Neutrophil (primary cell): Measurements from ENCODE around the gene GUCY1A1.

Experiments used
- H3K27ac ChIP-seq: fragments of 200-600 bp; sonication (generic); 2 replicates; pipeline ENCODE4 v1.5.1; 2016; ENCODE audit warnings: mild to moderate bottlenecking, moderate library complexity
- H3K27me3 ChIP-seq: fragments of 200-600 bp; sonication (generic); 2 replicates; pipeline ENCODE4 v1.6.0; 2016; ENCODE audit warnings: mild to moderate bottlenecking
- H3K36me3 ChIP-seq: fragments of 200-600 bp; sonication (generic); 2 replicates; pipeline ENCODE4 v1.5.1; 2017
- H3K4me1 ChIP-seq, 2 experiments: fragments of 200-600 bp in 1 of 2; sonication (generic) in 1 of 2; 1 replicate in 1 of 2; 2 replicates in 1 of 2; pipeline versions ENCODE4 v1.5.1 to v1.6.1; 2013 to 2016; ENCODE audit warnings: low read depth in 1 of 2, low read length in 1 of 2, mild to moderate bottlenecking in 1 of 2, moderate library complexity in 1 of 2; ENCODE audit not compliant: control insufficient read depth in 1 of 2, insufficient read depth in 1 of 2
- H3K4me3 ChIP-seq, 2 experiments: fragments of 200-600 bp in 1 of 2; sonication (generic) in 1 of 2; 1 replicate in 1 of 2; 2 replicates in 1 of 2; pipeline ENCODE4 v1.5.1; 2013 to 2016; ENCODE audit warnings: low read depth in 1 of 2, low read length in 1 of 2, mild to moderate bottlenecking in 1 of 2, moderate library complexity in 1 of 2
- H3K9me3 ChIP-seq: fragments of 200-600 bp; sonication (generic); 2 replicates; pipeline ENCODE4 v1.5.1; 2016
- TF ChIP-seq, protein P1 (sequence below): fragments of 200-600 bp; sonication (generic); IDR thresholded peaks from 2 replicates; pipeline ENCODE4 v1.5.1; 2016; ENCODE audit warnings: antibody characterized with exemption

GUCY1A1 gene

DNA sequence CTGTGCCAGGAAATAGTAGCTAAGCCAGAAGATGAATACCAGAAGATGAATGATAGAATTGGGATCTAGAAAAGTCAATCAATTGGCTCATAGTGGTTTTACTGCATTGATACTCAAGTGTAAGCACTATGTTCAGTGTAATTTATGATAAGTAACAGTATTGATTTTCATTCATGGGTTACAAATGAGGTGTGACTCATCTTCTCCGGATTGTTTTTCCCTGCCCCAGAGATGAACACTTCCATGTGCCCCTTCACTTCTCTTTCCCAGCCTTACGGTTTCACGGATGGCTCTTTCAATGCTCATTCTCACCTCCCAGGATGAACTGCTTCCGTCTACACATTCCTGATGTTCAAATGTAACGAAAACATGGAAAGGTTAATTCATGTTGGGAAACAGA is 82.4 kb downstream of the GUCY1A1 start:
- no peak overlapping the region for H3K4me3 ChIP-seq
- no peaks in the 10 kb centered on the region for H3K36me3 ChIP-seq
- no peaks in the 10 kb centered on the region for H3K27me3 ChIP-seq
- H3K9me3 ChIP-seq = no peaks in the 10 kb centered on the region
- H3K4me1 ChIP-seq = no peaks in the 10 kb centered on the region
- TF ChIP-seq, protein P1, sequence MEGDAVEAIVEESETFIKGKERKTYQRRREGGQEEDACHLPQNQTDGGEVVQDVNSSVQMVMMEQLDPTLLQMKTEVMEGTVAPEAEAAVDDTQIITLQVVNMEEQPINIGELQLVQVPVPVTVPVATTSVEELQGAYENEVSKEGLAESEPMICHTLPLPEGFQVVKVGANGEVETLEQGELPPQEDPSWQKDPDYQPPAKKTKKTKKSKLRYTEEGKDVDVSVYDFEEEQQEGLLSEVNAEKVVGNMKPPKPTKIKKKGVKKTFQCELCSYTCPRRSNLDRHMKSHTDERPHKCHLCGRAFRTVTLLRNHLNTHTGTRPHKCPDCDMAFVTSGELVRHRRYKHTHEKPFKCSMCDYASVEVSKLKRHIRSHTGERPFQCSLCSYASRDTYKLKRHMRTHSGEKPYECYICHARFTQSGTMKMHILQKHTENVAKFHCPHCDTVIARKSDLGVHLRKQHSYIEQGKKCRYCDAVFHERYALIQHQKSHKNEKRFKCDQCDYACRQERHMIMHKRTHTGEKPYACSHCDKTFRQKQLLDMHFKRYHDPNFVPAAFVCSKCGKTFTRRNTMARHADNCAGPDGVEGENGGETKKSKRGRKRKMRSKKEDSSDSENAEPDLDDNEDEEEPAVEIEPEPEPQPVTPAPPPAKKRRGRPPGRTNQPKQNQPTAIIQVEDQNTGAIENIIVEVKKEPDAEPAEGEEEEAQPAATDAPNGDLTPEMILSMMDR = no peak
- no peak overlapping the region for H3K27ac ChIP-seq

DNA sequence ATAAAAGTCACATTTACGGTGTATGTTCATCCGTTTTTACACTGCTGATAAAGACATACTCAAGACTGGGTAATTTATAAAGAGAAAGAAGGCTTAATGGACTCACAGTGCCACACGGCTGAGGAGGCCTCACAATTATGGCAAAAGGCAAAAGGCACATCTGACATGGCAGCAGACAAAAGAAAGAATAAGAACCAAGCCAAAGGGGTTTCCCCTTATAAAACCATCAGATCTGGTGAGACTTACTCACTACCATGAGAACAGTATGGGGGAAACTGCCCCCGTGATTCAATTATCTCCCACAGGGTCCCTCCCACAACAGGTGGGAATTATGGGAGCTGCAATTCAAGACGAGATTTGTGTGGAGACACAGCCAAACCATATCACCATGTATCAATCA is 84.9 kb downstream of the GUCY1A1 start:
- Histone ChIP-seq H3K4me3 (no peak overlapping the region), H3K4me1 (no peaks in the 10 kb centered on the region), H3K27ac (no peak overlapping the region), H3K27me3 (no peaks in the 10 kb centered on the region), H3K9me3 (no peaks in the 10 kb centered on the region), H3K36me3 (no peaks in the 10 kb centered on the region)
- TF ChIP-seq, protein P1 = no peak

DNA sequence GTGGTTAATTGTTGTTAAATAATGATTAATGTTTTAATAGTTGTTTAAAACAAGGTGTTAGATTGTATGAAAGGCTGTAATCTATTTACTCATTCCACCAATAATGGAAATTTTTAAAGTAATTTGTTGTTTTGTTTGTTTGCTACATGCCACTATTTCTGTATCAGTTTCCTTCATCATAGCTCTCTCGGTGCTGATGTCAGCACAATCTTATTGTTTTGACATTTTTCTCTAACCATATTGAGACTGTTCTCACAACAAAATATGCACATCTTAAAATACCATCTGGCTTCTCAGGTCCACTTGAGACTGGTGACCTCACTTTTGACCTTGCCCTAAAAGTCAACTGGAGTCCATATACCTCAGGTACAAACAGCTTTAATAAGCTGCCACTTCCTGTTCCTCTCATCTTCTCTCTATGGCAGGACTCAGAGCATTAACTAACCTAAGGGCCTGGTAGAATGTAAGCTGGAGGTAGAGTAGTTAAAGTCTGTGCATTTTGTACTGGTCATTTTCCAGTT is 91.2 kb downstream of the GUCY1A1 start:
- Histone ChIP-seq H3K4me3 (no peak overlapping the region), H3K9me3 (no peaks in the 10 kb centered on the region), H3K27ac (no peak overlapping the region), H3K27me3 (peaks cover 49% of the 10 kb centered on the region), H3K4me1 (peaks cover 0 to 18% of the 10 kb centered on the region in 2 experiments), H3K36me3 (no peaks in the 10 kb centered on the region)
- TF ChIP-seq, protein P1 = no peak

DNA sequence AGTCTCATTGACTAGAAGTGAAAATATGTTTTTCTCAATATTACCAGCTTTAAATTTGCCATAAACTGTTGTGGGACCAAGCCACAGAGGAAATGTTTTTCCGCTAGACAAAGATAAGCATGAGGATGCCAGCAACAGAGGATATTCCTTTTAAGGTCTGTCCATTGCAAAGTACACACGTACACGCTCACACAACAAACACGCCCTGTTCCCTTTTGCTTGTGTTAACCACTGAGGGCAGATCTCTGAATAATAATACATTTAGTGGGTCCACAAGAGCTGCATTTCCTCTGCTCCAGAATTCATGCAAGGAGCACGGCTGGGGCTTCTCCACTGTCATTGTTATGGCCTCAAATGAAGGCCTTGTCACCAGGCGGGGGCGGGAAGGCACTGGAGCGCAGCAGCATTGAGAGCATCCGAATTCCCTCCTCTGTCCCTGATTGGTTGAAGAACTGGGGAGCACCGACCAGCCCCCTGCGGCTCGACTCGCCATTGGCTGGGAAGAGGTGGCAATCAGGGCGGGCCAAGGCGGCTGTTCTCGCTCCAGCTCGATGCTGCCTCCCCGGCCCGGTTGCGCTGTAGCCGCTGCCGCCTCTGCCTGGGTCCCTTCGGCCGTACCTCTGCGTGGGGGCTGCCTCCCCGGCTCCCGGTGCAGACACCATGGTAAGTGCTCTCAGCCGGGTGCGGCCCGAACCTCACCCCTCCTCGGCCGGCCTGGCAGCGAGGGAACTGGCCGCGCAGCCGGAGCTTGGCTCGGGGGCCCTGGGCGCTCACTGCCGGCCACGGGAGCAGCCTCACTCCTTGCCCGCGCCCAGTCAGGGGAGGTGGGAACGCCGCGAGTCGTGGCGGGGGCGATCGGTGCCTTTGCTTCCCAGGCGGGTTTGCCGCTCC is 92.1 kb downstream of the GUCY1A1 start, which contains the start of gene GUCY1B1:
Gene GUCY1B1 (plus strand): TSS at position 541 of the 891 bp plus-strand sequence. CDS start 120 bp downstream, at position 661.
- H3K4me1 ChIP-seq = peaks cover 0 to 18% of the 10 kb centered on the region in 2 experiments
- peaks cover 49% of the 10 kb centered on the region for H3K27me3 ChIP-seq
- TF ChIP-seq, protein P1 = no peak
- H3K4me3 ChIP-seq = peak within 1 kb of the TSS in 1 of 2 experiments; percentile 54
- no peak within 1 kb of the TSS for H3K27ac ChIP-seq
- no peaks in the 10 kb centered on the region for H3K9me3 ChIP-seq
- no peaks in the 10 kb centered on the region for H3K36me3 ChIP-seq

DNA sequence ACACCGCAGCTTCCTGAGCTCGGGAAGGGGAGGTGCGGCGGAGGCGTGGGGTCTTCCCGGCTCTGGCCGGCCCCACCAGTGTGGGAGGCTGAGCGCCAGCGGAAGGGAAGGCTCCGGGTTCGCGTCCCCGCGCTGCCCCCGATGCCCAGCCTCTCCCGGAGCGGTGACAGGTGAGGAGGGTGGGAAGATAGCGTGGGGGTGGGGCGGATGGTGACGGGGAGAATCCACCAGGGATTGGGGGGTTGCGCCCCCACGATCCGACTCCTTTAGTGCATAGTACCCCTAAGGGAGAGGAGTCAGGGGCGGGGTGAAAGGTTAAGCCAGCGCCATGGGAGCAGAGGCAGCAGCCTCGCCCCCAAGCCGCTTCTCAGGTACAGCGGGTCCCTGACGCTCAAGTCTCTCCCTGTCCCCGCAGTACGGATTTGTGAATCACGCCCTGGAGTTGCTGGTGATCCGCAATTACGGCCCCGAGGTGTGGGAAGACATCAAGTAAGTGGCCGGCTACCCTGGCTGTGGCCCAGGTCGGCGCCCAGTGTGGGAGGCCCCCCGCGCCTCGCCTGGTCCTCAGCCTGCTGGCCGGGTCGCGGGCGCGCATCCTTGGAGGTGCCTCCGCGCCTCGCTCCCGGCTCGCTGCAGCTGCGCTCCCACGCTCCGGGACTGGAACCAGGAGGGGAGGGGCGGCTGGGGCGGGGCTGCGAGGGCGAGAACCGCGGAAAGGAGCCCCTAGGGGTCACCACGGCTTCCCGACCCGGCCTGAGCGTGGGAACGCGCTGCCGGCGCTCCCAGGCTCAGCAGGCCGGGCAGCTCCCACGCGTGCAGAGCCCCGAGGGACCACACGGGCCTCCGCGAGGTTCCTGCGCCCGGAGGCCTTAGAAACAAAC is 93.0 kb downstream of the GUCY1A1 start:
- TF ChIP-seq, protein P1 = no peak
- H3K27ac ChIP-seq = no peak overlapping the region
- H3K27me3 ChIP-seq = peaks cover 49% of the 10 kb centered on the region
- H3K36me3 ChIP-seq = no peaks in the 10 kb centered on the region
- H3K4me1 ChIP-seq = peaks cover 0 to 18% of the 10 kb centered on the region in 2 experiments
- peak overlapping the region in 1 of 2 experiments; percentile 54 for H3K4me3 ChIP-seq
- H3K9me3 ChIP-seq = no peaks in the 10 kb centered on the region
